Psoas muscle (tissue), 8 donors: ENCODE results near the gene ADAMTS1. TPM values are rescaled to one million over a fixed set of nuclear protein-coding genes. Genes with fewer than 3 reads are reported as not detected.

Experiments
- ATAC-seq, 4 donors: fragments of 200-7000 bp; cut with Tn5 transposase; one replicate each; pipeline ENCODE4 v1.9.1; 2020; ENCODE audit warnings: moderate library complexity in 3 of 4, mild to moderate bottlenecking in 2 of 4
- DNase-seq, 2 donors: peaks; one replicate each; pipeline ENCODE4 v3.0.0-alpha.2; 2020
- H3K27ac ChIP-seq: fragments of 200-600 bp; one replicate; pipeline ENCODE4 v1.8.0; 2022
- H3K27me3 ChIP-seq, 3 donors: fragments of 200-600 bp in 1 of 3; one replicate each; pipeline versions ENCODE4 v1.6.1 to v1.8.0; 2013 to 2022; ENCODE audit warnings: low read length in 2 of 3, mild to moderate bottlenecking in 2 of 3, moderate library complexity in 1 of 3; ENCODE audit not compliant: insufficient read depth in 3 of 3
- H3K36me3 ChIP-seq, 2 donors: fragments of 200-600 bp in 1 of 2; one replicate each; pipeline versions ENCODE4 v1.6.1 to v1.8.0; 2013 to 2022; ENCODE audit warnings: low read depth in 1 of 2, mild to moderate bottlenecking in 1 of 2, moderate library complexity in 1 of 2; ENCODE audit not compliant: insufficient read depth in 1 of 2
- H3K4me1 ChIP-seq: fragments of 200-600 bp; one replicate; pipeline ENCODE4 v1.8.0; 2022
- H3K4me3 ChIP-seq: fragments of 200-600 bp; one replicate; pipeline ENCODE4 v1.8.0; 2022; ENCODE audit warnings: mild to moderate bottlenecking
- H3K9me3 ChIP-seq: fragments of 200-600 bp; one replicate; pipeline ENCODE4 v1.8.0; 2022
- WGBS, 3 donors: extraction: QIAGEN DNeasy Blood & Tissue Kit; methylation state at CpG; one replicate each; pipeline versions ENCODE4 v1.1.6 to v1.1.7; 2013; 5-methylcytosine and 5-hydroxymethylcytosine counted together
- intact Hi-C, 2 donors: fragments of 100-400 bp; cut with DNase I; formaldehyde crosslinking; loops; one replicate each; pipeline versions ENCODE4 v1.11.0 to v1.14.2; 2022
- polyA plus RNA-seq, 3 donors: library from polyadenylated mRNA; stranded (reverse); fragments of 200-250 nt; gene quantifications; one replicate each; pipeline ENCODE4 v1.2.3, GENCODE V29; 2013
- total RNA-seq, 4 donors: library from RNA; stranded (reverse); fragmentation: NEBNext Ultra II Directional in 2 of 4; extraction: Animal tissue kit (Norgen Biotek cat#: 25700) in 2 of 4; gene quantifications; one replicate each; pipeline versions ENCODE4 v1.2.1 to v1.2.4, GENCODE V29; 2021 to 2023
- TF ChIP-seq, protein P1 (sequence below): fragments of 200-600 bp; IDR thresholded peaks from one replicate; pipeline ENCODE4 v1.8.0; 2022; ENCODE audit warnings: antibody characterized with exemption
- donor health status: healthy with polysubstance abuse.
- donor health status: DM: no; HTN: no; CAD: no; lungs with moderate emphysema.
- donor health status: Bipolar disorder and iron deficiency.
- donor health status: healthy.
- donor health status: DM: yes; HTN: yes; CAD: no.
- donor health status: DM: no; HTN: no; CAD: no.
- donor health status: DM: no; HTN: no; CAD: no.
- donor health status: DM: yes; HTN: yes; CAD: no.

The ADAMTS1 gene
- total and polyA plus RNA-seq, 7 donors, result 12.2 to 70.3 (median 32.0) TPM

DNA sequence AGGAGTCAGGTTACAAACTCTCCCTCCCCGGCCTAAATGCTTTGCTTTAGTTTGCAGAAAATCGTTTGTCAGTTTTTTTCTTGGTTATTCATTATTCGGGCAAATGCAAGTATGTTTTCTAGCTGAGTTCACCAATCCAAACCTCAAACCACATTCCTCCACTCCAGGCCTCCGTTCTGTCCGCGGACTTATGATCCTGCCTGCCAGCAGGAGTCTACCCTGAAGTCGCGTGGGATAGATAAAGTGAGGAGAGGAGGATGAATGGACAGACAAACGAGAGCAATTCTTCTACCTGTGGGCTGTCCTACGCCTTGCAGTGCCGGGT is 1.3 kb downstream of the ADAMTS1 start:
- intact Hi-C loops, result loop anchor here (2.0 to 10.0 kb wide), 3 partner anchors 75 to 1901 kb away; no protein-coding TSS in a partner anchor
- TF ChIP-seq, protein P1, sequence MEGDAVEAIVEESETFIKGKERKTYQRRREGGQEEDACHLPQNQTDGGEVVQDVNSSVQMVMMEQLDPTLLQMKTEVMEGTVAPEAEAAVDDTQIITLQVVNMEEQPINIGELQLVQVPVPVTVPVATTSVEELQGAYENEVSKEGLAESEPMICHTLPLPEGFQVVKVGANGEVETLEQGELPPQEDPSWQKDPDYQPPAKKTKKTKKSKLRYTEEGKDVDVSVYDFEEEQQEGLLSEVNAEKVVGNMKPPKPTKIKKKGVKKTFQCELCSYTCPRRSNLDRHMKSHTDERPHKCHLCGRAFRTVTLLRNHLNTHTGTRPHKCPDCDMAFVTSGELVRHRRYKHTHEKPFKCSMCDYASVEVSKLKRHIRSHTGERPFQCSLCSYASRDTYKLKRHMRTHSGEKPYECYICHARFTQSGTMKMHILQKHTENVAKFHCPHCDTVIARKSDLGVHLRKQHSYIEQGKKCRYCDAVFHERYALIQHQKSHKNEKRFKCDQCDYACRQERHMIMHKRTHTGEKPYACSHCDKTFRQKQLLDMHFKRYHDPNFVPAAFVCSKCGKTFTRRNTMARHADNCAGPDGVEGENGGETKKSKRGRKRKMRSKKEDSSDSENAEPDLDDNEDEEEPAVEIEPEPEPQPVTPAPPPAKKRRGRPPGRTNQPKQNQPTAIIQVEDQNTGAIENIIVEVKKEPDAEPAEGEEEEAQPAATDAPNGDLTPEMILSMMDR, result no peak
- no peaks in the 10 kb centered on the region for H3K9me3 ChIP-seq
- ATAC-seq (no peak), DNase-seq (no peak)
- H3K27me3 ChIP-seq, result no peaks in the 10 kb centered on the region
- peak overlapping the region; percentile 90 for H3K4me3 ChIP-seq
- peak overlapping the region; percentile 94 for H3K27ac ChIP-seq
- peaks cover 33% of the 10 kb centered on the region for H3K4me1 ChIP-seq
- WGBS, 3 donors, result 0% methylated on average over 11 of the region's 11 CpGs
- peaks cover 5 to 38% of the 10 kb centered on the region in 2 donors for H3K36me3 ChIP-seq

DNA sequence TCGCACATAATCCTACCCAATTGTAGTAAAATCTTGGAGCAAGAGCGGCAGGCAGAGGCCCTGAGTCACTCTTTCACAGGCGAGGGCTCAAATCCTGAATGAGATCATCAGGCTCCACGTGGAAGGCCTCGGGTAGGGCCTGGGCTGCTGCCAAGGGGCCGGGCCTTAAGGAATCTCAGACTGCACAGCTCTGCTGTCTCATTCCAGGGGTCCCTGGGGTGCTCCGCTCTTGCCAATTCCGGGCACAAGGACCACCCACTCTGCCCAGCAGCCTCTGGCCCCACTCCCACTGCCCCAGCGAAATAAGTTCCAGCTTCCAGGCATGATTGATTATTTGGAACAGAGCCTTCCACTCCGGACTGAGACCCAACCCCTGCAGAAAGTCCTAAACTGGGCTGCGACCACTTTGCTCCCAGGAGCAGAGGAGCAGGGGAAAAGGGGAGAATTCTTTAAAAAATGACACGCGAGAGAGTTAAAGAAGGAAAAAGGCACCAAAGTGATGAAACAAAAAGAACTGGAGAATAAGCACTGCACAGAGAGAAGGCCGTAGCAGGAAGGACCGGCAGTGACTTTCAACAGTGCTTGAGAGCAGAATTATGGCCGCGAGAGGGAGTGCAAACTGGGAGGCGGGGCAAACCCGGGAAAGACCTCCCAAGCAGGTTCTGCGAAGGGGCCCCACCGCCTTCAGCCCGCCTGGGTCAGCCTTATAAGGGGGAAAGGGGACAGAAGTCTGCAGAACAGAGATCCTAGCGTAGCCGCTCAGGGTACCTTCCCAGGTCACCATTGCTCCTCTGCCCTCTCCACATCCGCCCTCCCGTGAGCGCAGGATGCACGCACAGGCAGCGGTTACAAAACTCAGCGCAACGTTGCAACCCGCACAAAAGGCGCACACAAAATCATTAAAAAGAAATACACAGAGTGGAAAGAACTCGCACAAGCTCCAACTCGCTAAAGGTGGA is 2.0 kb downstream of the ADAMTS1 start:
- DNase-seq, result peak; percentile 94 to 96

DNA sequence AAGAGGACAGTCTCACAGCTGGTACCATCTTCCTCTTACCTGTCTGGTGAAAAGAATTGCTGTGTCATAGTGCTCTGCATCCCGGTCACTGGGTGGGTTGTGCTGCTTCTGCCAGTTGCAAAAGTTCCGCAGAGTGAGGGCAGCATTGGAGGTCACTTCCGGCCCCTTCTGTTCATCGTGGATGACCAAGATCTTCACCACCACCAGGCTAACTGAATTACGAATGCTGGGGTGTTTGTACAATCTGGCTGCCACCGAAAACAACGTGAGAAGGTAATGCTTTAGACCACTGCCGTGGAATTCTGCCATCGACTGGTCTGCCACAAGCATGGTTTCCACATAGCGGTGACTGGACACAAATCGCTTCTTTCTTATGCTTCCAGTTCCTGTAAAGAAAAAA is 2.9 kb downstream of the ADAMTS1 start:
- WGBS, 3 donors, result 62 to 73% (median 64%) methylated on average over 11 of the region's 11 CpGs
- no peak for ATAC-seq
- TF ChIP-seq, protein P1, result no peak
- Histone ChIP-seq H3K36me3 (peaks cover 7 to 54% of the 10 kb centered on the region in 2 donors), H3K4me1 (peaks cover 43% of the 10 kb centered on the region), H3K27ac (peak overlapping the region; percentile 94), H3K4me3 (peak overlapping the region; percentile 90), H3K9me3 (no peaks in the 10 kb centered on the region), H3K27me3 (no peaks in the 10 kb centered on the region)
- intact Hi-C loops, result loop anchor here (2.0 to 10.0 kb wide), 3 partner anchors 73 to 1903 kb away; no protein-coding TSS in a partner anchor
- no peak for DNase-seq

More for the DNA sequence above, 2.0 kb downstream of the ADAMTS1 start:
- Histone ChIP-seq H3K27me3 (no peaks in the 10 kb centered on the region), H3K27ac (peak overlapping the region; percentile 94), H3K9me3 (no peaks in the 10 kb centered on the region), H3K36me3 (peaks cover 5 to 45% of the 10 kb centered on the region in 2 donors), H3K4me1 (peaks cover 39% of the 10 kb centered on the region), H3K4me3 (peak overlapping the region; percentile 90)
- TF ChIP-seq, protein P1, result peak; percentile 26
- WGBS, 3 donors, result 1% methylated on average over 35 of the region's 35 CpGs
- peak; percentile 65 to 77 (median 72) for ATAC-seq
- intact Hi-C loops, result loop anchor here (2.0 to 10.0 kb wide), 3 partner anchors 74 to 1902 kb away; no protein-coding TSS in a partner anchor

DNA sequence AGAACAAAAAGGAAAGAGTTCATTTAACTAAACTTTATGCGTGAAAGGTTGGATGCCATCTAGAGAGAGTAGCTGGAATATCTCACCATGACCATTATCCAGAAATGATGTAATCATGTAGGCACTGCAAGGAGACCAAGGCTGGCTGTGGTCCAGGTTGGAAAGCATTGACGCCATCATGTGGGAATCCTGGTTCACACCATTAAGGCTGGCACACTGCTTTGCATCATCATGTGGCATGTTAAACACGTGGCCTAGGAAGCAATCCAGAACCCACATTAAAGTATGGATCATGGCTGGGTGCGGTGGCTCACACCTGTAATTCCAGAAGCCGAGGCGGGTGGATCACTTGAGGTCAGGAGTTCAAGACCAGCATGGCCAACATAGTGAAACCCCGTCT is 4.3 kb downstream of the ADAMTS1 start:
- H3K27ac ChIP-seq, result peak overlapping the region; percentile 94
- peak; percentile 72 to 85 for DNase-seq
- peaks cover 8 to 68% of the 10 kb centered on the region in 2 donors for H3K36me3 ChIP-seq
- no peaks in the 10 kb centered on the region for H3K9me3 ChIP-seq
- intact Hi-C loops, result loop anchor here in 1 of 2 donors (10.0 kb wide), 2 partner anchors 1224 to 1904 kb away; no protein-coding TSS in a partner anchor
- peaks cover 43% of the 10 kb centered on the region for H3K4me1 ChIP-seq
- TF ChIP-seq, protein P1, result peak; percentile 20
- no peaks in the 10 kb centered on the region for H3K27me3 ChIP-seq
- ATAC-seq, result peak; percentile 12 to 66 (median 34)
- WGBS, 3 donors, result 22 to 39% (median 24%) methylated on average over 7 of the region's 7 CpGs
- H3K4me3 ChIP-seq, result peak overlapping the region; percentile 90
